Left lung (tissue), 10 donors: ENCODE data around the gene CPNE8. TPM values are rescaled to one million over a fixed set of nuclear protein-coding genes. Genes with fewer than 3 reads are reported as not detected.

Experiments
- ATAC-seq: fragments of 200-7000 bp; cut with Tn5 transposase; one replicate; pipeline ENCODE4 v1.9.1; 2020; ENCODE audit warnings: moderate library complexity
- DNase-seq, 4 donors: peaks; one replicate each; pipeline ENCODE4 v3.0.0-alpha.2; 2013 to 2020
- H3K27ac ChIP-seq, 2 donors: fragments of 200-600 bp; sonication (generic) in 1 of 2; one replicate each; pipeline versions ENCODE4 v1.5.0 to v1.8.0; 2020 to 2021
- H3K27me3 ChIP-seq, 2 donors: fragments of 200-600 bp; sonication (generic) in 1 of 2; one replicate each; pipeline versions ENCODE4 v1.5.0 to v1.8.0; 2020 to 2021
- H3K36me3 ChIP-seq, 2 donors: fragments of 200-600 bp; sonication (generic) in 1 of 2; one replicate each; pipeline versions ENCODE4 v1.5.0 to v1.8.0; 2020 to 2021
- H3K4me1 ChIP-seq, 2 donors: fragments of 200-600 bp; one replicate each; pipeline ENCODE4 v1.8.0; 2021
- H3K4me3 ChIP-seq, 2 donors: fragments of 200-600 bp; sonication (generic) in 1 of 2; one replicate each; pipeline versions ENCODE4 v1.5.0 to v1.8.0; 2020 to 2021; ENCODE audit warnings: mild to moderate bottlenecking in 1 of 2
- H3K9me3 ChIP-seq, 2 donors: fragments of 200-600 bp; sonication (generic) in 1 of 2; one replicate each; pipeline versions ENCODE4 v1.5.0 to v1.8.0; 2020 to 2021
- intact Hi-C, 2 donors: fragments of 100-400 bp; cut with DNase I; formaldehyde crosslinking; loops; one replicate each; pipeline versions ENCODE4 v1.11.2 to v1.14.2; 2022
- polyA plus RNA-seq, 6 donors: library from polyadenylated mRNA; unstranded; fragments of 120-200 nt; gene quantifications; one replicate each; pipeline ENCODE4 v1.2.1, GENCODE V29; 2013; ENCODE audit not compliant: insufficient read length in 6 of 6
- total RNA-seq, 2 donors: library from RNA; stranded (reverse); fragmentation: NEBNext Ultra II Directional; extraction: Animal tissue kit (Norgen Biotek cat#: 25700); gene quantifications; one replicate each; pipeline ENCODE4 v1.2.1, GENCODE V29; 2021
- TF ChIP-seq, protein P1 (sequence below), 2 donors: fragments of 200-600 bp; sonication (generic) in 1 of 2; IDR thresholded peaks; one replicate each; pipeline versions ENCODE4 v1.5.0 to v1.8.0; 2021; ENCODE audit warnings: antibody characterized with exemption in 2 of 2
- donor health status: DM: no; HTN: yes; CAD: no.
- donor health status: DM: no; HTN: no; CAD: no.

Gene CPNE8
- total and polyA plus RNA-seq, 8 donors: 6.4 to 25.8 (median 9.3) TPM

DNA sequence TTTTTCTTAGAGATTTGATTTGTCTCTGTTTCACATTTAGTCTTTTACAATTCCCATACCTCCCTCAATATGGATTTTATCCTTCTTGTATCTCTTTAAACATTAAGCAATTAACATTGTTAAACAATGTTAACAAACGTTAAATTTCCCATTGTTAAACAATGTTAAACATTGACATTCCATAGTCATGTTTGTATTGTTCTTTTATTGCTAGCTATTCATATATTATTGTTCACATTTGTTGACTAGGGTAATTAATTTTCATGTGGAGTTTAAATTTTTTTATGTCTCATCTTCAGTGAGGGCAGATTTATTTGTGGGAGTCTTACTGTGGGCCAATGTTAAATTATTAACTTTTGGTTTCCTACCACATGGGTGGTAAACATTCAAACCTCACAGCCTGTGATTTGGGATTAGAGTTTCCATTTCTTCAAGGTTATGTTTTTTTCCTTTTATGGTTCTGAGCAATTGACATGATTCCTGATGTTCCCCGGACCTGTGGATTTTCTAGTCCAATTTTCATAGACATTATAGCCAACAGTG, 294.5 kb downstream of the CPNE8 start:
- H3K9me3 ChIP-seq: no peaks in the 10 kb centered on the region

DNA sequence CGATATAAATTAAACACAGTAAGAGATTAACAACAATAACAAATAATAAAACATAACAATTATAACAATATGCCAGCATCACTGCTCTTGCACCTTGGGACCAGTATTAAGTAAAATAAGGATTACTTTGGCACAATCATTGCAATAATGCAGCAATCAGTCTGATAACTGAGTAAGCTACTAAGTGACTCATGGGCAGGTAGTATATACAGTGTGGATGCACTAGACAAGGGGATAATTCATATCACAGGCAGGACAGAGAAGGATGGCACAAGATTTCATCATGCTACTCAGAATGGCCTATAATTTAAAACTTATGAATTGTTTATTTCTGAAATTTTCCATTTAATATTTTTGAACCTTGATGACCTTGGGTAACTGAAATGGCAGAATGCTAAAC, 298.1 kb downstream of the CPNE8 start:
- ATAC-seq: no peak
- Histone ChIP-seq H3K27me3 (no peaks in the 10 kb centered on the region), H3K4me1 (no peaks in the 10 kb centered on the region), H3K4me3 (no peak overlapping the region), H3K9me3 (no peaks in the 10 kb centered on the region), H3K27ac (no peak overlapping the region), H3K36me3 (no peaks in the 10 kb centered on the region)
- DNase-seq: no peak
- intact Hi-C loops: no loop called here
- TF ChIP-seq, protein P1, sequence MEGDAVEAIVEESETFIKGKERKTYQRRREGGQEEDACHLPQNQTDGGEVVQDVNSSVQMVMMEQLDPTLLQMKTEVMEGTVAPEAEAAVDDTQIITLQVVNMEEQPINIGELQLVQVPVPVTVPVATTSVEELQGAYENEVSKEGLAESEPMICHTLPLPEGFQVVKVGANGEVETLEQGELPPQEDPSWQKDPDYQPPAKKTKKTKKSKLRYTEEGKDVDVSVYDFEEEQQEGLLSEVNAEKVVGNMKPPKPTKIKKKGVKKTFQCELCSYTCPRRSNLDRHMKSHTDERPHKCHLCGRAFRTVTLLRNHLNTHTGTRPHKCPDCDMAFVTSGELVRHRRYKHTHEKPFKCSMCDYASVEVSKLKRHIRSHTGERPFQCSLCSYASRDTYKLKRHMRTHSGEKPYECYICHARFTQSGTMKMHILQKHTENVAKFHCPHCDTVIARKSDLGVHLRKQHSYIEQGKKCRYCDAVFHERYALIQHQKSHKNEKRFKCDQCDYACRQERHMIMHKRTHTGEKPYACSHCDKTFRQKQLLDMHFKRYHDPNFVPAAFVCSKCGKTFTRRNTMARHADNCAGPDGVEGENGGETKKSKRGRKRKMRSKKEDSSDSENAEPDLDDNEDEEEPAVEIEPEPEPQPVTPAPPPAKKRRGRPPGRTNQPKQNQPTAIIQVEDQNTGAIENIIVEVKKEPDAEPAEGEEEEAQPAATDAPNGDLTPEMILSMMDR (IDR thresholded peaks at IDR 0.05): no peak

More for the DNA sequence above, 294.5 kb downstream of the CPNE8 start:
- Histone ChIP-seq H3K4me1 (no peaks in the 10 kb centered on the region), H3K36me3 (no peaks in the 10 kb centered on the region), H3K27me3 (no peaks in the 10 kb centered on the region), H3K4me3 (no peak overlapping the region), H3K27ac (no peak overlapping the region)
- intact Hi-C loops: no loop called here
- ATAC-seq: no peak
- no peak for DNase-seq
- TF ChIP-seq, protein P1 (IDR thresholded peaks at IDR 0.05): no peak
